SU-DHL-6 (cell line): ENCODE measurements around the gene GRM2.

Experiments used
- H2AFZ ChIP-seq: fragments of 200-600 bp; sonication (generic); 2 replicates; pipeline ENCODE4 v1.6.1; 2014; ENCODE audit warnings: low read depth, mild to moderate bottlenecking, moderate library complexity, mixed read lengths, antibody characterized with exemption, low read length; ENCODE audit not compliant: severe bottlenecking
- H3F3A ChIP-seq: fragments of 200-600 bp; shearing (Covaris generic); 2 replicates; pipeline ENCODE4 v1.6.0; 2016; ENCODE audit warnings: antibody characterized with exemption, mild to moderate bottlenecking; ENCODE audit not compliant: insufficient read depth
- H3K27ac ChIP-seq: fragments of 200-600 bp; sonication (generic); 2 replicates; pipeline ENCODE4 v1.5.1; 2016; ENCODE audit warnings: low read depth, mild to moderate bottlenecking, low read length, moderate library complexity, mixed read lengths
- H3K27me3 ChIP-seq: fragments of 200-600 bp; sonication (generic), shearing (Covaris generic); 2 replicates; pipeline ENCODE4 v1.6.0; 2014; ENCODE audit warnings: mild to moderate bottlenecking, low read length
- H3K36me3 ChIP-seq: fragments of 200-600 bp; sonication (generic); 2 replicates; pipeline ENCODE4 v1.6.1; 2014; ENCODE audit warnings: mild to moderate bottlenecking, low read length, mixed read lengths
- H3K4me2 ChIP-seq: fragments of 300-600, 200-600 bp; shearing (Covaris generic), sonication (generic); 2 replicates; pipeline ENCODE4 v1.6.0; 2014; ENCODE audit warnings: low read length, low read depth, mild to moderate bottlenecking; ENCODE audit not compliant: poor library complexity, severe bottlenecking
- H3K4me3 ChIP-seq: fragments of 200-600 bp; sonication (generic); 2 replicates; pipeline ENCODE4 v1.5.1; 2014; ENCODE audit warnings: antibody characterized with exemption, low read length, mild to moderate bottlenecking, mixed read lengths; ENCODE audit not compliant: insufficient read depth, poor library complexity, severe bottlenecking
- H3K79me2 ChIP-seq: fragments of 200-600 bp; sonication (generic); 2 replicates; pipeline ENCODE4 v1.6.1; 2014; ENCODE audit warnings: mild to moderate bottlenecking, low read length, moderate library complexity; ENCODE audit not compliant: insufficient read depth
- H3K9ac ChIP-seq: fragments of 200-600 bp; sonication (generic); 2 replicates; pipeline ENCODE4 v1.7.0; 2014; ENCODE audit warnings: mild to moderate bottlenecking, low read length
- H3K9me2 ChIP-seq: fragments of 200-600 bp; sonication (generic); replicated peaks from 2 replicates; pipeline ENCODE4 v1.6.1; 2014; ENCODE audit warnings: low read length; ENCODE audit not compliant: insufficient read depth
- H3K9me3 ChIP-seq: fragments of 200-600 bp; sonication (generic); 2 replicates; pipeline ENCODE4 v1.6.1; 2014; ENCODE audit warnings: low read length, mixed read lengths; ENCODE audit not compliant: insufficient read depth
- H4K20me1 ChIP-seq: fragments of 200-600 bp; sonication (generic); 2 replicates; pipeline ENCODE4 v1.6.1; 2014; ENCODE audit warnings: low read depth, mild to moderate bottlenecking, antibody characterized with exemption, low read length, moderate library complexity, mixed read lengths
- CTCF ChIP-seq: fragments of 200-600 bp; sonication (generic); IDR thresholded peaks from one replicate; pipeline ENCODE4 v1.5.1; 2017; ENCODE audit warnings: antibody characterized with exemption, mild to moderate bottlenecking, low read length, moderate library complexity; ENCODE audit not compliant: insufficient read depth, poor library complexity, severe bottlenecking
- EZH2phosphoT487 ChIP-seq: fragments of 200-600 bp; sonication (generic), shearing (Covaris generic); conservative IDR thresholded peaks from 2 replicates; pipeline ENCODE4 v1.6.1; 2018; ENCODE audit warnings: mild to moderate bottlenecking, antibody characterized with exemption, low read length, moderate library complexity, mixed read lengths

GRM2 gene

GRCh38 chr3:51709004-51709420 lies 2.1 kb downstream of the GRM2 start:
- H3K79me2 ChIP-seq = no peaks in the 10 kb centered on the region

GRCh38 chr3:51709675-51710074 lies 2.8 kb downstream of the GRM2 start:
- Histone ChIP-seq H3K4me3 (no peak overlapping the region), H3F3A (no peaks in the 10 kb centered on the region), H3K27me3 (no peaks in the 10 kb centered on the region), H3K9ac (no peak overlapping the region), H3K36me3 (no peaks in the 10 kb centered on the region), H3K9me3 (no peaks in the 10 kb centered on the region), H3K27ac (no peak overlapping the region), H3K9me2 (no peaks in the 10 kb centered on the region), H2AFZ (no peak overlapping the region), H3K4me2 (no peak overlapping the region), H4K20me1 (no peaks in the 10 kb centered on the region), H3K79me2 (no peaks in the 10 kb centered on the region)
- no peak for TF ChIP-seq EZH2phosphoT487
- no peak for TF ChIP-seq CTCF

More at GRCh38 chr3:51709004-51709420, 2.1 kb downstream of the GRM2 start:
- no peaks in the 10 kb centered on the region for H3K27me3 ChIP-seq
- no peaks in the 10 kb centered on the region for H3K9me3 ChIP-seq
- no peaks in the 10 kb centered on the region for H3F3A ChIP-seq
- no peaks in the 10 kb centered on the region for H4K20me1 ChIP-seq
- no peak overlapping the region for H2AFZ ChIP-seq
- TF ChIP-seq CTCF (no peak), EZH2phosphoT487 (no peak)
- no peaks in the 10 kb centered on the region for H3K36me3 ChIP-seq
- no peak overlapping the region for H3K4me3 ChIP-seq
- no peaks in the 10 kb centered on the region for H3K9me2 ChIP-seq
- no peak overlapping the region for H3K9ac ChIP-seq
- H3K4me2 ChIP-seq = no peak overlapping the region
- no peak overlapping the region for H3K27ac ChIP-seq

- H4K20me1 ChIP-seq = no peaks in the 10 kb centered on the region
- H3K4me2 ChIP-seq = no peak overlapping the region
- H3K27me3 ChIP-seq = no peaks in the 10 kb centered on the region
- no peak overlapping the region for H3K27ac ChIP-seq
- no peak overlapping the region for H2AFZ ChIP-seq
- no peaks in the 10 kb centered on the region for H3K9me3 ChIP-seq
- H3K36me3 ChIP-seq = no peaks in the 10 kb centered on the region
- no peaks in the 10 kb centered on the region for H3K79me2 ChIP-seq
- no peak overlapping the region for H3K4me3 ChIP-seq
- no peak for TF ChIP-seq CTCF
- no peak for TF ChIP-seq EZH2phosphoT487
- H3F3A ChIP-seq = no peaks in the 10 kb centered on the region
- no peak overlapping the region for H3K9ac ChIP-seq
- no peaks in the 10 kb centered on the region for H3K9me2 ChIP-seq
Observed at GRCh38 chr3:51710631-51711351, 3.9 kb downstream of the GRM2 start.
